GM12878 (cell line): ENCODE measurements around the gene STARD5. TPM values are rescaled to one million over a fixed set of nuclear protein-coding genes. Genes with fewer than 3 reads are reported as not detected.
A peak's percentile ranks its signal among the peaks of the same experiment; 100 is the strongest.

Experiments
- ATAC-seq: fragments of 200-7000 bp; cut with Tn5 transposase; 3 replicates; pipeline ENCODE4 v1.9.1; 2020; ENCODE audit warnings: mild to moderate bottlenecking, moderate library complexity
- BruUV-seq: library from RNA; stranded (reverse); fragments of 400-500 nt; replicated peaks from 2 replicates; lab custom pipeline; 2021; lab: Mats Ljungman, UMichigan
- CTCF ChIA-PET: fragments of 300-600 bp; sonication (Branson Sonifier 250); formaldehyde crosslinking; extraction: SDS; loops from one replicate; lab custom pipeline; 2021; ENCODE audit warnings: inconsistent platforms; lab: Yijun Ruan, JAX
- POLR2A ChIA-PET: fragments of 350-600 bp; formaldehyde crosslinking; extraction: SDS; loops from one replicate; lab custom pipeline; 2021; ENCODE audit warnings: inconsistent platforms; lab: Charles Lee
- RAD21 ChIA-PET: fragments of 300-600 bp; sonication (Branson Sonifier 250); formaldehyde crosslinking; loops from one replicate; lab custom pipeline; 2023; ENCODE audit warnings: antibody characterized with exemption; ENCODE audit not compliant: unreplicated experiment; lab: Charles Lee
- SMC1A ChIA-PET: fragments of 300-600 bp; sonication (Branson Sonifier 250); formaldehyde crosslinking; loops from one replicate; lab custom pipeline; 2023; ENCODE audit not compliant: unreplicated experiment, uncharacterized antibody; lab: Charles Lee
- DNase-seq: peaks from one replicate; pipeline ENCODE4 v3.0.0-alpha.2; 2011; ENCODE audit warnings: low read depth, low spot score
- FAIRE-seq: peaks from 3 replicates; lab custom pipeline; 2011; peaks lifted over from hg19 to GRCh38; lab: Jason Lieb, UNC
- H2AFZ ChIP-seq: 2 replicates; pipeline ENCODE4 v1.6.0; 2011; ENCODE audit warnings: low read depth, low read length, control low read depth; ENCODE audit not compliant: control insufficient read depth
- H3K27ac ChIP-seq: 2 replicates; pipeline ENCODE4 v1.5.1; 2011; ENCODE audit warnings: control low read depth; ENCODE audit not compliant: control insufficient read depth, insufficient read depth
- H3K27me3 ChIP-seq, 2 experiments: replicated peaks in 1 of 2; 2 replicates each; pipeline versions ENCODE4 v1.6.0 to v1.6.1; 2011; ENCODE audit warnings: low read length in 1 of 2; ENCODE audit not compliant: control insufficient read depth in 2 of 2, insufficient read depth in 2 of 2
- H3K36me3 ChIP-seq, 2 experiments: 2 replicates each; pipeline ENCODE4 v1.5.1; 2011; ENCODE audit warnings: low read length in 1 of 2; ENCODE audit not compliant: control insufficient read depth in 2 of 2, insufficient read depth in 2 of 2
- H3K4me1 ChIP-seq: 2 replicates; pipeline ENCODE4 v1.6.1; 2011; ENCODE audit warnings: mild to moderate bottlenecking, low read length, moderate library complexity, mixed read lengths; ENCODE audit not compliant: control insufficient read depth, insufficient read depth
- H3K4me2 ChIP-seq: 2 replicates; pipeline ENCODE4 v1.6.0; 2011; ENCODE audit warnings: control low read depth; ENCODE audit not compliant: control insufficient read depth, insufficient read depth
- H3K4me3 ChIP-seq: fragments of 200-600 bp; sonication (generic); 2 replicates; pipeline ENCODE4 v1.5.1; 2016
- H3K79me2 ChIP-seq: 2 replicates; pipeline ENCODE4 v1.6.0; 2011; ENCODE audit warnings: low read length; ENCODE audit not compliant: control insufficient read depth, insufficient read depth
- H3K9ac ChIP-seq: 2 replicates; pipeline ENCODE4 v1.8.0; 2011; ENCODE audit warnings: low read length, control low read depth, mixed read lengths; ENCODE audit not compliant: control insufficient read depth, insufficient read depth
- H3K9me3 ChIP-seq: replicated peaks from 3 replicates; pipeline ENCODE4 v1.5.1; 2011; ENCODE audit warnings: mild to moderate bottlenecking, low read length; ENCODE audit not compliant: control insufficient read depth, insufficient read depth
- H4K20me1 ChIP-seq: 2 replicates; pipeline ENCODE4 v1.6.0; 2011; ENCODE audit not compliant: control insufficient read depth, insufficient read depth
- CBFB ChIP-seq: IDR thresholded peaks from 2 replicates; pipeline ENCODE4 v1.6.1; 2016; ENCODE audit warnings: antibody characterized with exemption, low read depth
- CEBPB ChIP-seq, 2 experiments: fragments of 150-350 bp in 1 of 2; IDR thresholded peaks; 2 replicates each; pipeline ENCODE4 v1.6.1; 2012 to 2014; ENCODE audit warnings: low read depth in 2 of 2, low read length in 2 of 2, borderline replicate concordance in 1 of 2, inconsistent platforms in 1 of 2
- POU2F2 ChIP-seq: IDR thresholded peaks from 3 replicates; pipeline ENCODE4 v1.6.1; 2011; ENCODE audit warnings: low read depth, mild to moderate bottlenecking, low read length, borderline replicate concordance
- RAD21 ChIP-seq: IDR thresholded peaks from 2 replicates; pipeline ENCODE4 v1.6.1; 2011; ENCODE audit warnings: mild to moderate bottlenecking, low read depth, low read length, moderate library complexity; ENCODE audit not compliant: insufficient read depth
- SREBF1 ChIP-seq: IDR thresholded peaks from 2 replicates; pipeline ENCODE4 v1.6.1; 2012; ENCODE audit warnings: mild to moderate bottlenecking, low read length
- YY1 ChIP-seq: IDR thresholded peaks from 2 replicates; pipeline ENCODE4 v1.6.1; 2011; ENCODE audit warnings: low read depth, mild to moderate bottlenecking, low read length
- ZBTB40 ChIP-seq: fragments of 450-650 bp; IDR thresholded peaks from 2 replicates; pipeline ENCODE4 v1.6.1; 2016; ENCODE audit warnings: mild to moderate bottlenecking, moderate library complexity, borderline replicate concordance
- WGBS: methylation state at CpG from one replicate; pipeline ENCODE4 v1.1.6; 2016; ENCODE audit warnings: low lambda C conversion rate; ENCODE audit not compliant: insufficient replicate concordance, insufficient coverage; ENCODE audit errors: missing lambda C conversion rate; 5-methylcytosine and 5-hydroxymethylcytosine counted together
- in situ Hi-C: fragments of 300-500 bp; cut with MboI; formaldehyde crosslinking; loops from 9 replicates; pipeline ENCODE4 v1.14.3; 2018; ENCODE audit warnings: mixed read lengths
- intact Hi-C: fragments of 100-400 bp; cut with micrococcal nuclease; formaldehyde crosslinking; loops from one replicate; pipeline ENCODE4 v1.14.2; 2022; ENCODE audit not compliant: unreplicated experiment
- polyA plus RNA-seq, 11 experiments: library from polyadenylated mRNA; depleted of rRNA in 4 of 11; unstranded in 6 of 11; stranded (reverse) in 5 of 11; fragments of >200 nt; fragmentation: Nextera tagmentation in 4 of 11; fragmentation: Illumina TruSeq in 1 of 11; extraction: Ambion mirVana in 4 of 11; extraction: Trizol in 1 of 11; gene quantifications; 1 replicate in 1 of 11; 2 replicates in 10 of 11; pipeline versions ENCODE4 v1.2.1 to v1.2.3, GENCODE V29; 2011 to 2016; ENCODE audit warnings: inconsistent platforms in 2 of 11, missing spikeins in 2 of 11, low read depth in 1 of 11
- total RNA-seq, 4 experiments: library from RNA; depleted of rRNA in 3 of 4; stranded (reverse); fragments of >200 nt in 3 of 4; fragmentation: Illumina TruSeq in 1 of 4; extraction: Trizol in 1 of 4; gene quantifications; 2 replicates each; pipeline versions ENCODE4 v1.2.1 to v1.2.3, GENCODE V29; 2013 to 2021
- TF ChIP-seq, protein P1 (sequence below): IDR thresholded peaks from 2 replicates; pipeline ENCODE4 v1.6.1; 2012; ENCODE audit warnings: mild to moderate bottlenecking, low read depth, low read length

STARD5 gene
- total and polyA plus RNA-seq, 10 of the 15 experiments (the other 5 are each of a cell fraction or from before 2014, with no cell fraction given), result 2.3 to 9.4 (median 4.7) TPM

DNA sequence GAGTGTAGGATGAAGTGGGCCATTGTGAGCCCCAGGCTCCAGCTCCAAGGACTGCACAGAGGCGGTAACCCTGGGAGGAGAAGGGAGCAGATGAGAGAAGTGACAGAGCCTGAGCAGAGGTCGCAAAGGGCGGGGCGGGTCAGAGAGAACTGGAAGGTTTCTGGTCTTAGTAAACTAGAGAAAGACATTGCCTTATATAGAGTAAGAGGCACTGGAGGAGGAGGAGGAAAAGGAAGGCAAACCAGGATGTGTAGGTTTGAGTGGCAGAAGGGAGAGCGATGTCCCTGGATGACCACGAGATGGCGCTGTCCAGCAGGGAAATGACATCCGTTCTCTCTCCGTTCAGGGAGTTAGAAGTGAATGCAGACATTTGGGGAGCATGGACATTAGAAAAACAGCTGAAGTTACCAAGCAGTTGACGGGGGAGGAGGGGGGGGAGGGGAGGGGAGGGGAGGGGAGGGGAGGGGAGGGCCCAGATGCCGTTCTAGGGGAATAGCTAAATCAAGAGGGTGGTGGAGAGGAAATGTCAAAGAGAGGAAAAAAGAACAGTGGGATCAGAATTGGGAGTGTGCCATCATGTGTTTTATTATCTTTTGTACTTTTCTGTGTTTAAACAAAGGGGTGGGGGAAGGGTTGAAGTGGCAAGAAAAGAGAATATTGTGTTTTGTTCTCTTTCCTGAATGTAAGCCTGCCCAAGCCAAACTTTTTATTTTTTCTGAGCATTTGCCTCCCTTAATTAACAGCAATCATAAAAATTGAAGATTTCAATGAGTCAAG is 48.8 kb downstream of the STARD5 start (continued):
- TF ChIP-seq CEBPB (IDR thresholded peaks at IDR 0.05; ENCODE audit: borderline replicate concordance in 1 of 2, low read depth in 2 of 2, low read length in 2 of 2) (no peak), YY1 (peak; percentile 85), POU2F2 (peak; percentile 58; the same call in 1 of the 3 replicates), RAD21 (peak; percentile 100)

- Histone ChIP-seq H3K9me3 (peaks cover 5% of the 10 kb centered on the region), H3K36me3 (no peaks in the 10 kb centered on the region), H3K27me3 (no peaks in the 10 kb centered on the region), H3K4me3 (no peak overlapping the region), H2AFZ (no peak overlapping the region), H3K4me2 (no peak overlapping the region), H3K9ac (no peak overlapping the region), H3K4me1 (peaks cover 7% of the 10 kb centered on the region), H3K27ac (no peak overlapping the region), H3K79me2 (no peaks in the 10 kb centered on the region), H4K20me1 (no peaks in the 10 kb centered on the region)
- ChIA-PET CTCF (interaction anchor here (0.6 to 11.0 kb wide), 21 partner anchors 8 to 241 kb away, joined by 3 to 242 read pairs (median 12); partner anchors contain the start of gene STARD5), SMC1A (interaction anchor here (0.7 to 4.8 kb wide), 16 partner anchors 8 to 276 kb away, joined by 3 to 122 read pairs (median 13); partner anchors contain the start of gene STARD5), RAD21 (interaction anchor here (0.9 to 7.4 kb wide), 13 partner anchors 8 to 126 kb away, joined by 3 to 137 read pairs (median 15); partner anchors contain the start of gene STARD5), POLR2A (interaction anchor here (1.5 kb wide), 1 partner anchor 62 kb away, joined by 3 read pairs; no protein-coding TSS in a partner anchor)
- WGBS, result 69% methylated on average over 4 of the region's 4 CpGs
- no TSS peak for BruUV-seq
- DNase-seq (no peak), FAIRE-seq (no peak), ATAC-seq (no peak)
- in situ Hi-C loops (no loop called here), intact Hi-C loops (loop anchor here (10.0 kb wide), 1 partner anchor 201 kb away; no protein-coding TSS in a partner anchor)
- TF ChIP-seq, protein P1, sequence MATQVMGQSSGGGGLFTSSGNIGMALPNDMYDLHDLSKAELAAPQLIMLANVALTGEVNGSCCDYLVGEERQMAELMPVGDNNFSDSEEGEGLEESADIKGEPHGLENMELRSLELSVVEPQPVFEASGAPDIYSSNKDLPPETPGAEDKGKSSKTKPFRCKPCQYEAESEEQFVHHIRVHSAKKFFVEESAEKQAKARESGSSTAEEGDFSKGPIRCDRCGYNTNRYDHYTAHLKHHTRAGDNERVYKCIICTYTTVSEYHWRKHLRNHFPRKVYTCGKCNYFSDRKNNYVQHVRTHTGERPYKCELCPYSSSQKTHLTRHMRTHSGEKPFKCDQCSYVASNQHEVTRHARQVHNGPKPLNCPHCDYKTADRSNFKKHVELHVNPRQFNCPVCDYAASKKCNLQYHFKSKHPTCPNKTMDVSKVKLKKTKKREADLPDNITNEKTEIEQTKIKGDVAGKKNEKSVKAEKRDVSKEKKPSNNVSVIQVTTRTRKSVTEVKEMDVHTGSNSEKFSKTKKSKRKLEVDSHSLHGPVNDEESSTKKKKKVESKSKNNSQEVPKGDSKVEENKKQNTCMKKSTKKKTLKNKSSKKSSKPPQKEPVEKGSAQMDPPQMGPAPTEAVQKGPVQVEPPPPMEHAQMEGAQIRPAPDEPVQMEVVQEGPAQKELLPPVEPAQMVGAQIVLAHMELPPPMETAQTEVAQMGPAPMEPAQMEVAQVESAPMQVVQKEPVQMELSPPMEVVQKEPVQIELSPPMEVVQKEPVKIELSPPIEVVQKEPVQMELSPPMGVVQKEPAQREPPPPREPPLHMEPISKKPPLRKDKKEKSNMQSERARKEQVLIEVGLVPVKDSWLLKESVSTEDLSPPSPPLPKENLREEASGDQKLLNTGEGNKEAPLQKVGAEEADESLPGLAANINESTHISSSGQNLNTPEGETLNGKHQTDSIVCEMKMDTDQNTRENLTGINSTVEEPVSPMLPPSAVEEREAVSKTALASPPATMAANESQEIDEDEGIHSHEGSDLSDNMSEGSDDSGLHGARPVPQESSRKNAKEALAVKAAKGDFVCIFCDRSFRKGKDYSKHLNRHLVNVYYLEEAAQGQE, result no peak
- TF ChIP-seq SREBF1, result no peak
- TF ChIP-seq CBFB, result no peak
- TF ChIP-seq ZBTB40, result no peak
These were observed 49.7 kb downstream of the STARD5 start for GRCh38 chr15:81274255-81274654.
